Activated naive CD4-positive, alpha-beta T cell treated with anti-CD3 and anti-CD28 coated beads, Interleukin-2, amount 50 U/mL, for 72 hours (primary cell): ENCODE data around the gene ADSL. TPM values are rescaled to one million over a fixed set of nuclear protein-coding genes. Genes with fewer than 3 reads are reported as not detected.
A peak's percentile ranks its signal among the peaks of the same experiment; 100 is the strongest.
"Not testable (repeated sequence)": the region's sequence is repeated elsewhere in the genome, so short reads cannot be mapped to it uniquely, and the experiment has no call there.

Experiments
- ATAC-seq, 2 donors: fragments of 150-1000 bp; cut with Tn5 transposase; 2 replicates each; pipeline ENCODE4 v1.10.0; 2021; ENCODE audit warnings: mild to moderate bottlenecking in 2 of 2, moderate library complexity in 2 of 2
- DNase-seq, 2 donors: peaks; one replicate each; pipeline ENCODE4 v3.0.0; 2021 to 2022; ENCODE audit warnings: low spot score in 2 of 2
- H3K27ac Mint-ChIP-seq, 2 donors: one replicate each; pipeline ENCODE4 v1.8.0; 2022; ENCODE audit warnings: mild to moderate bottlenecking in 2 of 2, mixed read lengths in 2 of 2
- H3K36me3 Mint-ChIP-seq, 2 donors: one replicate each; pipeline ENCODE4 v1.8.0; 2022; ENCODE audit warnings: mixed read lengths in 2 of 2
- H3K9me3 Mint-ChIP-seq, 2 donors: one replicate each; pipeline ENCODE4 v1.8.0; 2022; ENCODE audit warnings: mixed read lengths in 2 of 2
- total RNA-seq, 2 donors: library from RNA; stranded (reverse); gene quantifications; one replicate each; pipeline ENCODE4 v1.2.3, GENCODE V29; 2022

Gene ADSL
- total RNA-seq, 2 donors from 2014 or later = 97.4 to 135 TPM

- no peak for DNase-seq
- H3K27ac Mint-ChIP-seq = peak overlapping the region; percentile 97 to 98
- peak in 1 of 2 donors; percentile 26 for ATAC-seq
These were observed 1.0 kb upstream of the ADSL start for GRCh38 chr22:40345271-40345670.

GRCh38 chr22:40345815-40346184 lies 500 bp upstream of the ADSL start:
- peak overlapping the region; percentile 97 to 98 for H3K27ac Mint-ChIP-seq

More at GRCh38 chr22:40345271-40345670, 1.0 kb upstream of the ADSL start:
- Mint-ChIP-seq H3K36me3 (peaks cover 20% of the 10 kb centered on the region in 2 donors), H3K9me3 (no peaks in the 10 kb centered on the region)

GRCh38 chr22:40347300-40347699 lies 1.0 kb downstream of the ADSL start:
- peaks cover 20% of the 10 kb centered on the region in 2 donors for H3K36me3 Mint-ChIP-seq
- H3K9me3 Mint-ChIP-seq = no peaks in the 10 kb centered on the region
- ATAC-seq (no peak), DNase-seq (no peak)
- peak overlapping the region; percentile 97 to 98 for H3K27ac Mint-ChIP-seq

More at GRCh38 chr22:40345815-40346184, 500 bp upstream of the ADSL start:
- peak; percentile 56 to 61 for DNase-seq
- Mint-ChIP-seq H3K36me3 (peaks cover 20% of the 10 kb centered on the region in 2 donors), H3K9me3 (no peaks in the 10 kb centered on the region)
- ATAC-seq = peak; percentile 48 to 60

- Mint-ChIP-seq H3K36me3 (peaks cover 20 to 23% of the 10 kb centered on the region in 2 donors), H3K9me3 (no peaks in the 10 kb centered on the region), H3K27ac (peak overlapping the region; percentile 97 to 98)
- peak in 1 of 2 donors; percentile 58 for DNase-seq
- peak; percentile 21 to 27 for ATAC-seq
These were observed 1.8 kb downstream of the ADSL start for GRCh38 chr22:40348025-40348658.

DNA sequence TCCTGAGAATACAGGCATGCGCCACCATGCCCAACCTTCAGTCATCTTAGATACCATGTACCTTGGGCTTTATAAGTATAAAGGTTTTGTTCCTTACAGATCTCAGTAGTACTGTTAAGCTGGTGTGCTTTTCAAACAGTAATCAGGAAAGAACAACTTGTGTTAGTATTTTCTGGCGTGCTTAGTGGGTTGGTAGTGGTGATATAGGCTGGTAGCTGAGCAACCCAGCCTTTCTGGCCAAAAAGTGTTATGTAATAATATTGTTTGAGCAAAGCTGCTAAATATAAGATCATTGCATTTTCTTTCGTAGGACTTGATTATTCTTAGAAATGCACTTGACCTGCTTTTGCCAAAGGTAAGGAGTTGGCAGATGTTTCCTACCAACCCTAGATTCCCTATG lies 6.5 kb downstream of the ADSL start:
- DNase-seq = no peak

GRCh38 chr22:40361100-40361499 lies 14.8 kb downstream of the ADSL start:
- DNase-seq (no peak), ATAC-seq (no peak)
- H3K36me3 Mint-ChIP-seq = peaks cover 35 to 44% of the 10 kb centered on the region in 2 donors
- peak overlapping the region in 1 of 2 donors; percentile 66 for H3K27ac Mint-ChIP-seq
- H3K9me3 Mint-ChIP-seq = no peaks in the 10 kb centered on the region

More for the DNA sequence above, 6.5 kb downstream of the ADSL start:
- H3K27ac Mint-ChIP-seq = no peak overlapping the region
- H3K36me3 Mint-ChIP-seq = peaks cover 8 to 23% of the 10 kb centered on the region in 2 donors
- no peaks in the 10 kb centered on the region for H3K9me3 Mint-ChIP-seq
- ATAC-seq = no peak

GRCh38 chr22:40363059-40363458 lies 16.8 kb downstream of the ADSL start:
- no peak for ATAC-seq
- no peak for DNase-seq
- Mint-ChIP-seq H3K9me3 (no peaks in the 10 kb centered on the region), H3K27ac (peak overlapping the region in 1 of 2 donors; percentile 66), H3K36me3 (peaks cover 35 to 52% of the 10 kb centered on the region in 2 donors)

- DNase-seq = no peak
- ATAC-seq = no peak
- Mint-ChIP-seq H3K27ac (peak overlapping the region; percentile 40 to 79), H3K9me3 (no peaks in the 10 kb centered on the region), H3K36me3 (peaks cover 31 to 44% of the 10 kb centered on the region in 2 donors)
These were observed 18.1 kb downstream of the ADSL start for GRCh38 chr22:40364431-40364830.

GRCh38 chr22:40366068-40366467 lies 19.8 kb downstream of the ADSL start:
- DNase-seq (no peak), ATAC-seq (no peak)
- H3K9me3 Mint-ChIP-seq = no peaks in the 10 kb centered on the region
- H3K27ac Mint-ChIP-seq = peak overlapping the region; percentile 69 to 76
- H3K36me3 Mint-ChIP-seq = peaks cover 30 to 43% of the 10 kb centered on the region in 2 donors

- Mint-ChIP-seq H3K9me3 (no peaks in the 10 kb centered on the region), H3K36me3 (peaks cover 21 to 32% of the 10 kb centered on the region in 2 donors), H3K27ac (peak overlapping the region in 1 of 2 donors; percentile 4)
- ATAC-seq = no peak
- DNase-seq = no peak
These were observed 21.0 kb downstream of the ADSL start for GRCh38 chr22:40367342-40367741.

DNA sequence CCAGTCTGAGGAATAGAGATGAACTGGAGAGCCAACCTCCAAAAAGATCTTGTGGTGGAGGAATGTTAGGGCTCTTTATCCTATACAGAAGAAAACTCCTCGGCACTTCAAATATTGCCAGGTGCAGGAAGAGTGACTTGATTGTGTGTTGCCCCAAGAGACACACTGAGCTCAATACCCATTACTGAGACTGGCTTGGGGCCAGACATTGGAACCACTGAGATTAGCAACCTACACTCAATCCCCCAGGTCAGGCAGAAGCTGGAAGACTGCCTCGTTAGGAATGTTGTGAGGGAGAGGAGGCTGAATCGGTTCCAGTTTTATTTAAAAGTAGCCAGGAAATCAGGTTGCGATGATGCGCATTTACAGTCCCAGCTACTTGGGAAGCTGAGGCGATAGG lies 21.7 kb downstream of the ADSL start:
- DNase-seq = no peak
- H3K9me3 Mint-ChIP-seq = no peaks in the 10 kb centered on the region
- H3K36me3 Mint-ChIP-seq = peaks cover 17 to 27% of the 10 kb centered on the region in 2 donors
- H3K27ac Mint-ChIP-seq = peak overlapping the region; percentile 4 to 12
- no peak for ATAC-seq

GRCh38 chr22:40368836-40369235 lies 22.5 kb downstream of the ADSL start:
- no peak for ATAC-seq
- Mint-ChIP-seq H3K27ac (no peak overlapping the region), H3K9me3 (no peaks in the 10 kb centered on the region), H3K36me3 (peaks cover 17 to 29% of the 10 kb centered on the region in 2 donors)
- no peak for DNase-seq

DNA sequence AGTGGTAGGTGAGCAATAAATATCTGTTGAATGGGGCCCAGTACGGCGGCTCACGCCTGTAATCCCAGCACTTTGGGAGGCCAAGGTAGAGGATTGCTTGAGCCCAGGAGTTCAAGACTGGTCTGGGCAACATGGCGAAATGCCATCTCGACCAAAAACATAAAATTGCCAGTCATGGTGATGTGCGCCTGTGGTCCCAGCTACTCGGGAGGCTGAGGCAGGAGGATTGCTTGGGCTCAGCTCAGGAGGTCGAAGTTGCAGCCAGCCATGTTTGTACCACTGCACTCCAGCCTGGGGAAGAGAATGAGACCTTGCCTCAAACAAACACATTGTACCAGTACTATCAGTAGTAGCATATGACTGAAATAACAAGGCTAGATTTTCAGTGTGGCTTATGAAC lies 28.3 kb downstream of the ADSL start:
- Mint-ChIP-seq H3K27ac (no peak overlapping the region), H3K9me3 (no peaks in the 10 kb centered on the region), H3K36me3 (peaks cover 6% of the 10 kb centered on the region in 2 donors)
- ATAC-seq (no peak), DNase-seq (no peak)

GRCh38 chr22:40376149-40376548 lies 29.8 kb downstream of the ADSL start:
- Mint-ChIP-seq H3K36me3 (peaks cover 3 to 6% of the 10 kb centered on the region in 2 donors), H3K9me3 (no peaks in the 10 kb centered on the region), H3K27ac (peak overlapping the region in 1 of 2 donors; percentile 20)
- no peak for ATAC-seq
- no peak for DNase-seq

- H3K9me3 Mint-ChIP-seq = no peaks in the 10 kb centered on the region
- DNase-seq = no peak
- peaks cover 0 to 6% of the 10 kb centered on the region in 2 donors for H3K36me3 Mint-ChIP-seq
- ATAC-seq = no peak
- H3K27ac Mint-ChIP-seq = no peak overlapping the region
These were observed 31.6 kb downstream of the ADSL start for GRCh38 chr22:40377931-40378330.

- not testable (repeated sequence) for H3K9me3 Mint-ChIP-seq, ATAC-seq, DNase-seq
These were observed 32.1 kb downstream of the ADSL start for GRCh38 chr22:40378448-40378847.

GRCh38 chr22:40381461-40381860 lies 35.2 kb downstream of the ADSL start:
- Mint-ChIP-seq H3K36me3 (no peaks in the 10 kb centered on the region), H3K9me3 (no peaks in the 10 kb centered on the region), H3K27ac (no peak overlapping the region)
- no peak for DNase-seq
- no peak for ATAC-seq

More at GRCh38 chr22:40378448-40378847, 32.1 kb downstream of the ADSL start:
- not testable (repeated sequence) for H3K36me3 Mint-ChIP-seq, H3K27ac Mint-ChIP-seq

DNA sequence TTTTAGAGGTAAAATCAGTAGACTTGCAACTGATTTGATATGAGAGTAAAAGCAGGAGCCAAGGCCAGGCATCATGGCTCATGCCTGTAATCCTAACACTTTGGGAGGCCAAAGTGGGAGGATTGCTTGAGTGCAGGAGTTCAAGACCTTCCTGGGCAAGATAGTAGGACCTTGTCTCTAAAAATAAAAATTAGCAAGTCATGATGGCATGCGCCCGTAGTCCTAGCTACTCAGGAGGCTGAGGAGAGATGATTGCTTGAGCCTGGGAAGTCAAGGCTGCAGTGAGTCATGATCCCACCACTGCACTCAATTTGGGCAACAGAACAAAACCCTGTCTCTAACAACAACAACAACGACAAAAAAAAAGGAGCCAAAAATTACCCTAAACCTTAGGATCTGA lies 37.6 kb downstream of the ADSL start:
- no peaks in the 10 kb centered on the region for H3K9me3 Mint-ChIP-seq
- no peak for ATAC-seq
- no peak for DNase-seq
- H3K27ac Mint-ChIP-seq = peak overlapping the region; percentile 1 to 73
- H3K36me3 Mint-ChIP-seq = no peaks in the 10 kb centered on the region
